PC-9 (cell line): ENCODE data around the gene PLEKHA4. TPM values are rescaled to one million over a fixed set of nuclear protein-coding genes. Genes with fewer than 3 reads are reported as not detected.
"Not testable (repeated sequence)": the region's sequence is repeated elsewhere in the genome, so short reads cannot be mapped to it uniquely, and the experiment has no call there.

Experiments
- BruUV-seq: library from RNA; stranded (reverse); fragments of 400-500 nt; replicated peaks from 2 replicates; lab custom pipeline; 2021; lab: Mats Ljungman, UMichigan
- CTCF ChIA-PET: fragments of 300-600 bp; sonication (Branson Sonifier 250); formaldehyde crosslinking; loops from one replicate; lab custom pipeline; 2022; ENCODE audit warnings: antibody characterized with exemption; lab: Charles Lee
- POLR2A ChIA-PET: fragments of 300-600 bp; sonication (Branson Sonifier 250); formaldehyde crosslinking; loops from one replicate; lab custom pipeline; 2022; ENCODE audit warnings: antibody characterized with exemption; ENCODE audit not compliant: unreplicated experiment; lab: Charles Lee
- DNase-seq, 2 experiments: peaks; one replicate each; pipeline versions ENCODE4 v3.0.0 to v3.0.0-alpha.2; 2015 to 2022; ENCODE audit warnings: mixed read lengths in 1 of 2
- H2AFZ ChIP-seq: fragments of 200-600 bp; sonication (generic); 2 replicates; pipeline ENCODE4 v1.8.1; 2017; ENCODE audit warnings: antibody characterized with exemption
- H3F3A ChIP-seq: fragments of 200-600 bp; sonication (generic); 2 replicates; pipeline ENCODE4 v1.8.1; 2017; ENCODE audit warnings: antibody characterized with exemption, mild to moderate bottlenecking, low read depth; ENCODE audit not compliant: insufficient read depth
- H3K27ac ChIP-seq: fragments of 200-600 bp; sonication (generic); 2 replicates; pipeline ENCODE4 v1.6.1; 2016; ENCODE audit warnings: mixed run types
- H3K27me3 ChIP-seq: fragments of 200-600 bp; sonication (generic); 2 replicates; pipeline ENCODE4 v1.6.1; 2016; ENCODE audit warnings: low read depth, mixed run types; ENCODE audit not compliant: insufficient read depth
- H3K36me3 ChIP-seq: fragments of 200-600 bp; sonication (generic); 2 replicates; pipeline ENCODE4 v1.6.1; 2016; ENCODE audit warnings: low read depth, mixed run types
- H3K4me1 ChIP-seq: fragments of 200-600 bp; sonication (generic); replicated peaks from 2 replicates; pipeline ENCODE4 v1.6.1; 2016; ENCODE audit warnings: mixed run types; ENCODE audit not compliant: insufficient read depth
- H3K4me2 ChIP-seq: fragments of 200-600 bp; sonication (generic); 2 replicates; pipeline ENCODE4 v1.6.1; 2017; ENCODE audit warnings: mixed run types
- H3K4me3 ChIP-seq: fragments of 200-600 bp; sonication (generic); 2 replicates; pipeline ENCODE4 v1.6.1; 2016; ENCODE audit warnings: mixed run types
- H3K79me2 ChIP-seq: fragments of 200-600 bp; sonication (generic); 2 replicates; pipeline ENCODE4 v1.6.1; 2017; ENCODE audit warnings: low read depth, mixed run types
- H3K9me2 ChIP-seq: fragments of 200-600 bp; sonication (generic); 2 replicates; pipeline ENCODE4 v1.8.1; 2017; ENCODE audit warnings: mild to moderate bottlenecking; ENCODE audit not compliant: insufficient read depth
- H3K9me3 ChIP-seq: fragments of 200-600 bp; sonication (generic); 2 replicates; pipeline ENCODE4 v1.8.1; 2016; ENCODE audit warnings: low read depth; ENCODE audit not compliant: insufficient read depth
- H4K20me1 ChIP-seq: fragments of 200-600 bp; sonication (generic); 2 replicates; pipeline ENCODE4 v1.8.1; 2017; ENCODE audit not compliant: insufficient read depth
- CTCF ChIP-seq: fragments of 200-600 bp; sonication (generic); conservative IDR thresholded peaks from 2 replicates; pipeline ENCODE4 v1.6.1; 2017; ENCODE audit warnings: mixed run types, antibody characterized with exemption, mild to moderate bottlenecking, moderate library complexity
- EZH2 ChIP-seq: fragments of 200-600 bp; sonication (generic); IDR thresholded peaks from 2 replicates; pipeline ENCODE4 v1.8.0; 2017; ENCODE audit warnings: antibody characterized with exemption, low read depth
- intact Hi-C: fragments of 100-400 bp; cut with micrococcal nuclease; formaldehyde crosslinking; loops from one replicate; pipeline ENCODE4 v1.10.0; 2022; ENCODE audit not compliant: unreplicated experiment
- total RNA-seq: library from RNA; stranded (reverse); gene quantifications from 2 replicates; pipeline ENCODE4 v1.2.3, GENCODE V29; 2021

PLEKHA4 gene
- total RNA-seq, 1 experiment from 2014 or later, result 0.79 TPM

- Histone ChIP-seq H3K36me3 (no peaks in the 10 kb centered on the region), H3K9me2 (no peaks in the 10 kb centered on the region), H3K9me3 (no peaks in the 10 kb centered on the region), H3K27me3 (no peaks in the 10 kb centered on the region), H3K79me2 (no peaks in the 10 kb centered on the region), H3F3A (0 out of 2 replicates have a peak, but pooled peaks cover 3% of the 10 kb centered on the region), H3K4me3 (no peak overlapping the region), H3K4me2 (no peak overlapping the region), H2AFZ (no peak overlapping the region), H3K4me1 (no peaks in the 10 kb centered on the region), H3K27ac (no peak overlapping the region), H4K20me1 (no peaks in the 10 kb centered on the region)
- intact Hi-C loops, result no loop called here
- no TSS peak for BruUV-seq
- POLR2A ChIA-PET, result no interaction called here
- TF ChIP-seq CTCF (no peak), EZH2 (no peak)
- CTCF ChIA-PET, result no interaction called here
- DNase-seq, result no peak
Observed at GRCh38 chr19:48890551-48890950, 22.1 kb upstream of the PLEKHA4 start.

GRCh38 chr19:48889496-48889895 is 21.1 kb upstream of the PLEKHA4 start:
- POLR2A ChIA-PET, CTCF ChIA-PET: not testable (repeated sequence)

GRCh38 chr19:48887861-48888612 is 19.6 kb upstream of the PLEKHA4 start:
- H3K4me2 ChIP-seq, result no peak overlapping the region

More at GRCh38 chr19:48889496-48889895, 21.1 kb upstream of the PLEKHA4 start:
- DNase-seq, H4K20me1 ChIP-seq, H3K27me3 ChIP-seq, H3K4me2 ChIP-seq, intact Hi-C loops, H3K4me3 ChIP-seq, H3K27ac ChIP-seq, BruUV-seq, H3K9me2 ChIP-seq, H3K4me1 ChIP-seq, H3K36me3 ChIP-seq, H3K79me2 ChIP-seq, H2AFZ ChIP-seq, H3K9me3 ChIP-seq, H3F3A ChIP-seq: not testable (repeated sequence)

More at GRCh38 chr19:48887861-48888612, 19.6 kb upstream of the PLEKHA4 start:
- no peaks in the 10 kb centered on the region for H4K20me1 ChIP-seq
- H3K79me2 ChIP-seq, result no peaks in the 10 kb centered on the region
- H2AFZ ChIP-seq, result no peak overlapping the region
- TF ChIP-seq CTCF (no peak), EZH2 (no peak)
- no peak overlapping the region for H3K4me3 ChIP-seq
- H3K9me2 ChIP-seq, result no peaks in the 10 kb centered on the region
- intact Hi-C loops, result no loop called here
- H3K27ac ChIP-seq, result no peak overlapping the region
- no peaks in the 10 kb centered on the region for H3F3A ChIP-seq
- H3K4me1 ChIP-seq, result no peaks in the 10 kb centered on the region
- no TSS peak for BruUV-seq
- ChIA-PET CTCF (no interaction called here), POLR2A (no interaction called here)
- no peaks in the 10 kb centered on the region for H3K36me3 ChIP-seq
- DNase-seq, result no peak
- H3K27me3 ChIP-seq, result no peaks in the 10 kb centered on the region
- no peaks in the 10 kb centered on the region for H3K9me3 ChIP-seq
